Articular chondrocyte of knee joint (primary cell): ENCODE measurements around the gene WSCD2. TPM values are rescaled to one million over a fixed set of nuclear protein-coding genes. Genes with fewer than 3 reads are reported as not detected.

Experiments
- total RNA-seq: library from RNA; depleted of rRNA; stranded (reverse); fragments of >200 nt; gene quantifications from 2 replicates; pipeline ENCODE4 v1.2.3, GENCODE V29; 2012

WSCD2 gene
- total RNA-seq = 0.54 and 2.7 TPM in 2 replicates

GRCh38 chr12:108129017-108129812 is at the start of gene WSCD2:
TSS of gene WSCD2 (plus strand) at chr12:108129288. CDS start at chr12:108195833, 66,545 bp downstream.

Other genes with a start within 250 kb of the WSCD2 start
- 68.3 and 121 TPM in 2 replicates for gene CMKLR1, start 210.0 kb downstream of the WSCD2 start, total RNA-seq